ENCODE results near the gene RNU1-3.
"Not testable (repeated sequence)": the region's sequence is repeated elsewhere in the genome, so short reads cannot be mapped to it uniquely, and the experiment has no call there.

DNA sequence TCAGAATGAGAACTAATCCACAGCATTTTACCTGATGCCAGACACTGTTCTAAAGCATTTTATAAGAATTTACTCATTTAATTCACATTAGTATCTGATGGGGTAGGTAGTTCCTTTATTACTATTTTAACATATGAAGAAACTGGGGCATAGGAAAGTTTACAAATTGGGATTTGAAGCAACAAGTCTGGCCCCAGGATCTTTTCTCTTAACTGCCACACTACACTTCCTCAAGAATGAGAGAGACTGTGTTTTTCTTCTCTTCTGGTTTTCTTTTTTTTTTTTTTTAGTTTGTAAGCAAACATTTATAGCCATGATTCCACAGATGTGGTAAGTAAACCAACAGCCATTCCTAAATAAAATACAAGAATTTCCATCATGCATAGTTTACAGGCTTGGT, 16.1 kb upstream of the RNU1-3 start:
- not testable (repeated sequence) for TF ChIP-seq POLR2A (IDR thresholded peaks at IDR 0.05)
- TF ChIP-seq, protein P1, sequence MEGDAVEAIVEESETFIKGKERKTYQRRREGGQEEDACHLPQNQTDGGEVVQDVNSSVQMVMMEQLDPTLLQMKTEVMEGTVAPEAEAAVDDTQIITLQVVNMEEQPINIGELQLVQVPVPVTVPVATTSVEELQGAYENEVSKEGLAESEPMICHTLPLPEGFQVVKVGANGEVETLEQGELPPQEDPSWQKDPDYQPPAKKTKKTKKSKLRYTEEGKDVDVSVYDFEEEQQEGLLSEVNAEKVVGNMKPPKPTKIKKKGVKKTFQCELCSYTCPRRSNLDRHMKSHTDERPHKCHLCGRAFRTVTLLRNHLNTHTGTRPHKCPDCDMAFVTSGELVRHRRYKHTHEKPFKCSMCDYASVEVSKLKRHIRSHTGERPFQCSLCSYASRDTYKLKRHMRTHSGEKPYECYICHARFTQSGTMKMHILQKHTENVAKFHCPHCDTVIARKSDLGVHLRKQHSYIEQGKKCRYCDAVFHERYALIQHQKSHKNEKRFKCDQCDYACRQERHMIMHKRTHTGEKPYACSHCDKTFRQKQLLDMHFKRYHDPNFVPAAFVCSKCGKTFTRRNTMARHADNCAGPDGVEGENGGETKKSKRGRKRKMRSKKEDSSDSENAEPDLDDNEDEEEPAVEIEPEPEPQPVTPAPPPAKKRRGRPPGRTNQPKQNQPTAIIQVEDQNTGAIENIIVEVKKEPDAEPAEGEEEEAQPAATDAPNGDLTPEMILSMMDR (IDR thresholded peaks at IDR 0.05): not testable (repeated sequence)
